NOMO-1 treated with dmso at 0.1 percent for 144 hours (cell line): ENCODE data around the gene OR4D11.
"Not testable (repeated sequence)": the region's sequence is repeated elsewhere in the genome, so short reads cannot be mapped to it uniquely, and the experiment has no call there.

Experiments used
- DNase-seq: peaks from one replicate; lab custom pipeline; 2025; ENCODE audit not compliant: unreplicated experiment; lab: John Stamatoyannopoulos, UW

Gene OR4D11

DNA sequence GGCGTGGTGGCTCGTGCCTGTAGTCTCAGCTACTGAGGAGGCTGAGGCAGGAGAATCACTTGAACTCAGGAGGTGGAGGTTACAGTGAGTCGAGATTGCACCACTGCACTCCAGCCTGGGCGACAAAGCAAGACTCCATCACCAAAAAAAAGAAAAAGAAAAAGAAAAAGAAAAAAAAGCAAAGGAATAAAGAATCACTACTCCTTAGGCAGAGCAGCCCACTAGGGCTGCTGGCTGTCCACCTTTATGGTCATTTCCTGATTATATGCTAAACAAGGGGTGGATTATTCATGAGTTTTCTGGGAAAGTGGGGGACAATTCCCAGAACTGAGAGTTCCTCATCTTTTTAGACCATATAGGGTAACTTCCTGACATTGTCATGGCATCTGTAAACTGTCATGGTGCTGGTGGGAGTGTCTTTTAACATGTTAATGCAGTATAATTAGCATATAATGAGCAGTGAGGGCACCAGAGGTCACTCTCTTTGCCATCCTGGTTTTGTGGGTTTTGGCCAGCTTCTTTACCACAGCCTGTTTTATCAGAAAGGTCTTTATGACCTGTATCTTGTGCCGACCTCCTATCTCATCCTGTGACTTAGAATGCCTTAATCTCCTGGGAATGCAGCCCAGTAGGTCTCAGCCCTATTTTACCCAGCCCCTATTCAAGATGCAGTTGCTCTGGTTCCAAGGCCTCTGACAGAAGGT lies 44.4 kb downstream of the OR4D11 start:
- DNase-seq: not testable (repeated sequence)

DNA sequence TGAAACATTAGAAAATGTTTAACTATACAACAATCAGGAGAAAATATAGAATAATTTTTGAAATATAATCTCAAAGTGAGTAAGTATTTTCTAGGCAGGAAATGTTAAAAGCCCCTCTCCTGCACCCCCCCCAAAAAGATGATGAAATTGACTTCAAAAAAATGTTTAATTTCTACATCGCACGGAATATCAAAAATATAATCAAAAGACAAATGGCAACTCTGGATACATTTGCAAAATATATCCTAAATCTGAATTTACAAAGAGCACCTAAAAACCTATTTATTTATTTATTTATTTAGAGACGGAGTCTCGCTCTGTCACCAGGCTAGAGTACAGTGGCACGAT lies 44.9 kb downstream of the OR4D11 start:
- DNase-seq: no peak

DNA sequence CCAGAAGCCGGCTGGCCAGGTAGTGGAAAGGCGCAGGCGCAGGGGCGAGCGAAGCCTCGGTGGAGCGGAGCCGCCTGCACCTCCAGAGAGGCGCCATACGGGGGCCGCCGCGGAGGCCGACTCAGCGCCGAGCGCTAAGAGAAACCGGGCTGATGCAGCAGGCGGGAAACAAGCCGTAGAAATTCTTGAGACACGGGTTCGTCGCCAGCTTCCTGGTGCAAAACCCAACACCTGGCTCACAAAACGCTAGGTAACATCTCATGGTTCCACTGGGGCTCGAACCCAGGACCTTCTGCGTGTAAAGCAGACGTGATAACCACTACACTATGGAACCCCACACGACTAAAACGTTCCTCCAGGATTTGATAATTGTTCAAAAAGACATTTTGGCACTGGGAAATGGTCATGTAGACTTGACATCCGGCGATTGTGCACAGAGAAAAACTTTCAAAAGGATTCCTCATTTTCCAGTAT lies 47.0 kb downstream of the OR4D11 start:
- DNase-seq: peak; percentile 71

DNA sequence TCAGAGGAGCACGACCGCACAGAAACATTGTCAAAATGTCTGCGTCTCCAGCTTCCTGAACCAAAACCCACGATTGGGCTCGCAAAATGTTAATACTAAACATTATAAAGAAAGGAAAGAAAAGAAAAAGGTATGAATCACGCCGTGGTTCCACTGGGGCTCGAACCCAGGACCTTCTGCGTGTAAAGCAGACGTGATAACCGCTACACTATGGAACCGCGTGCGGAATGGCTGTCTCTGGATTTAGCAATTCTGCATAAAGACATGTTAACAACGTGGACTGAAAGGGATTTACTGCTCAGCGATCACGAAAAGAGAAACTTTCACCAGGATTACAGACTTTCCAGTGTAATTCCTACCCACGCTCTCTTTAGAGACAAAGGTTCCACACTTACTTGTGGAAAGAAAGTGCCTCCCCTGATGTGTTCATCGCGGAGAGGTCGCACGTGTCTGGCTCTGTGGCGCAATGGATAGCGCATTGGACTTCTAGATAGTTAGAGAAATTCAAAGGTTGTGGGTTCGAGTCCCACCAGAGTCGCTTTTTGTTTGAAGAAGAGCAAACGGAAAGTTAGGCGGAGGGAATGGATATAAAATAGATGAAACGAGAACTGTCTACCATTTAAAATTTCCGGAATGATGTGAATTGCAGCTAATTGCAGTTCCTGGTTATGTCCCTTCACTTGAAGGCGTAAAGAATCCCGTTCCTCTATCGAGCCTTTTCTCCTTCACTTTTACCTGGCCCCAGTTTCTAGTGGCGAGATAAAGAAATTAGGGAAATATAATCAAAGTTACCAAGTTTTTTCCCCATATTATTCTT lies 47.7 kb downstream of the OR4D11 start:
- peak; percentile 66 for DNase-seq

DNA sequence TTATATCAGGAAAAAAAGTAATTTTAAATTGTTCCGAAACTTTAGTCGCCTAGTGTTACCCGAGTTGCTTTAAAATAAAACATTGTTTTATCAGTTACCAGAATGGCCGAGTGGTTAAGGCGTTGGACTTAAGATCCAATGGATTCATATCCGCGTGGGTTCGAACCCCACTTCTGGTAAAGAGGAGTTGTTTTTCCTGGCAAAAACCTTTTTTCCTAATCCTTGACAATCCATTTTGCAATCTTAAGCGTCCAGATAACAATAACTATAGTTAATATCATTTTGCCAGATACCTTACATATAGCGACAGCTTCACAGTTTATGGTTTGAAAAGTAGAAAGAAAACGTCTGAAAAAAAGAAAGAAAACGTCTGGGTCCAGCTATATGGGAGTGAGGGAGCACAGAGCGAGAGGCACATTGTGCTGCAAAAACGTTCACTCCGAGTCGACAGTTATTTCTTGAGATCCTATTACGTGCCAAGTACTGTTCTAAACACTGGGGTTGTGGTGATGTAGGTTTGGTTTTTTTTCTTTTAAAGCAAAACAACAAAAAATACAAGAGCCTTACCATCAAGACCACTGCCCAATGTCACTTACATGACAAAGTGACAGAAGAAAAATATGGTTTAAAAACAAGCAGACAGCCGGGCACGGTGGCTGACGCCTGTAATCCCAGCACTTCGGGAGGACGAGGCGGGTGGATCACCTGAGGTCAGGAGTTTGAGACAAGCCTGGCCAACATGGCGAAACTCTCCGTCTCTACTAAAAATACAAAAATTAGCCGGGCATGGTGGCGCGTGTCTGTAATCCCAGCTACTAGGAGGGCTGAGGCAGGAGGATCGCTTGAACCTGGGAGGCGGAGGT lies 48.5 kb downstream of the OR4D11 start:
- DNase-seq: no peak

DNA sequence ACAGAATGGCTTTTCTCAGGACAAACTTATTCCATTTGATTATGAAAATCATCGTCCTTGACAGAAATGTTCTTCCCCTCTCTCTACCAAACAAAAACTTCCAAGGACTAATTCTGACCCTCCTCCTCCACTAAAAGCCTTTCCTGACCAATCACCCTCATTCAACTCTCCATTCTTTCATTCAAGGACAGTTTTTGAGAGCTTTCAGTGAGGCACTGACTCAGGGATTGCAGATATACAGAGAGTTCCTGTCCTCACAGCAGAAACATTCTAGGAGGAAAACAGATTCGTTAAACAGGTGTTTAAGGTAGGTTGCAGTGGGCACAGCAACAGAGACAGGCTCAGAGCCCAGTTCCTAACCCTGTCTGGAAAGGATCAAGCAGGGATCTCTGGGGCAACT lies 49.5 kb downstream of the OR4D11 start:
- no peak for DNase-seq

DNA sequence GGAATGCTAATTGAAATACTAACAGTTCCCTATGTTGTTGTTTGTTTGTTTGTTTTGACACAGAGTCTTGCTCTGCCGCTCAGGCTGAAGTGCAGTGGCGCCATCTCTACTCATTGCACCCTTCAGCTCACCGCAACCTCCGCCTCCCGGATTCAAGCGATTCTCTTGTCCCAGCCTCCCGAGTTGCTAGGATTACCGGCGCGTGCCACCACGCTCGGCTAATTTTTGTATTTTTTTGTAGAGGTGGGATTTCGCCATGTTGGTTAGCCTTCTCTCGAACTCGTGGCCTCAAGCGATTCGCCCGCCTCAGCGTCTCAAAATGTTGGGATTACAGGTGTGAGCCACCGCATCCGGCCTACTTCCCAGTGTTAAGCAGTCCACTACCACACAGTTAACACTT lies 49.9 kb downstream of the OR4D11 start:
- DNase-seq: no peak
